ENCODE measurements around the gene SMIM36.

- TF ChIP-seq, protein P1, sequence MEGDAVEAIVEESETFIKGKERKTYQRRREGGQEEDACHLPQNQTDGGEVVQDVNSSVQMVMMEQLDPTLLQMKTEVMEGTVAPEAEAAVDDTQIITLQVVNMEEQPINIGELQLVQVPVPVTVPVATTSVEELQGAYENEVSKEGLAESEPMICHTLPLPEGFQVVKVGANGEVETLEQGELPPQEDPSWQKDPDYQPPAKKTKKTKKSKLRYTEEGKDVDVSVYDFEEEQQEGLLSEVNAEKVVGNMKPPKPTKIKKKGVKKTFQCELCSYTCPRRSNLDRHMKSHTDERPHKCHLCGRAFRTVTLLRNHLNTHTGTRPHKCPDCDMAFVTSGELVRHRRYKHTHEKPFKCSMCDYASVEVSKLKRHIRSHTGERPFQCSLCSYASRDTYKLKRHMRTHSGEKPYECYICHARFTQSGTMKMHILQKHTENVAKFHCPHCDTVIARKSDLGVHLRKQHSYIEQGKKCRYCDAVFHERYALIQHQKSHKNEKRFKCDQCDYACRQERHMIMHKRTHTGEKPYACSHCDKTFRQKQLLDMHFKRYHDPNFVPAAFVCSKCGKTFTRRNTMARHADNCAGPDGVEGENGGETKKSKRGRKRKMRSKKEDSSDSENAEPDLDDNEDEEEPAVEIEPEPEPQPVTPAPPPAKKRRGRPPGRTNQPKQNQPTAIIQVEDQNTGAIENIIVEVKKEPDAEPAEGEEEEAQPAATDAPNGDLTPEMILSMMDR (IDR thresholded peaks at IDR 0.05) = peak in 5 of 6 experiments; percentile 24 to 56 (median 46)
- TF ChIP-seq POLR2A (IDR thresholded peaks at IDR 0.05) = no peak
Measured at GRCh38 chr17:55527540-55528118, 16.4 kb upstream of the SMIM36 start.
